CD4-positive, alpha-beta T cell (primary cell): ENCODE data around the gene HOGA1. TPM values are rescaled to one million over a fixed set of nuclear protein-coding genes. Genes with fewer than 3 reads are reported as not detected.

Source experiments
- ATAC-seq: fragments of 200-7000 bp; cut with Tn5 transposase; one replicate; pipeline ENCODE4 v1.10.0; 2022; ENCODE audit warnings: mild to moderate bottlenecking; ENCODE audit not compliant: poor library complexity
- CTCF ChIA-PET: fragments of 350-600 bp; sonication (Branson Sonifier 250); formaldehyde crosslinking; loops from one replicate; lab custom pipeline; 2021; ENCODE audit warnings: antibody characterized with exemption, inconsistent platforms; lab: Charles Lee
- POLR2A ChIA-PET: fragments of 350-600 bp; sonication (Branson Sonifier 250); formaldehyde crosslinking; loops from one replicate; lab custom pipeline; 2021; ENCODE audit warnings: antibody characterized with exemption, inconsistent platforms; lab: Charles Lee
- DNase-seq, 14 experiments: peaks; one replicate each; pipeline ENCODE4 v3.0.0-alpha.2; 2013 to 2020; ENCODE audit warnings: mixed read lengths in 2 of 14
- H3K27ac ChIP-seq, 2 donors: one replicate each; pipeline versions ENCODE4 v1.5.1 to v1.7.0; 2013; ENCODE audit warnings: low read length in 2 of 2, low read depth in 1 of 2, mild to moderate bottlenecking in 1 of 2
- H3K27me3 ChIP-seq, 2 experiments: 1 replicate in 1 of 2; 2 replicates in 1 of 2; pipeline versions ENCODE4 v1.6.1 to v1.7.0; 2013; ENCODE audit warnings: low read length in 2 of 2, control low read depth in 1 of 2, mild to moderate bottlenecking in 1 of 2, moderate library complexity in 1 of 2; ENCODE audit not compliant: insufficient read depth in 2 of 2, control insufficient read depth in 1 of 2
- H3K36me3 ChIP-seq: one replicate; pipeline ENCODE4 v1.6.1; 2013; ENCODE audit warnings: low read length, control low read depth; ENCODE audit not compliant: insufficient read depth
- H3K4me1 ChIP-seq: one replicate; pipeline ENCODE4 v1.6.1; 2013; ENCODE audit warnings: low read length, control low read depth; ENCODE audit not compliant: insufficient read depth
- H3K4me3 ChIP-seq: one replicate; pipeline ENCODE4 v1.5.1; 2013; ENCODE audit warnings: mild to moderate bottlenecking, low read length, moderate library complexity
- H3K9me3 ChIP-seq, 2 experiments: 1 replicate in 1 of 2; 2 replicates in 1 of 2; pipeline versions ENCODE4 v1.6.1 to v1.7.0; 2013; ENCODE audit warnings: low read length in 2 of 2, mild to moderate bottlenecking in 2 of 2, control low read depth in 1 of 2, moderate library complexity in 1 of 2; ENCODE audit not compliant: control insufficient read depth in 1 of 2, insufficient read depth in 1 of 2
- H3K27ac Mint-ChIP-seq: one replicate; pipeline ENCODE4 v1.8.0; 2020; ENCODE audit warnings: mixed read lengths
- H3K27me3 Mint-ChIP-seq: one replicate; pipeline ENCODE4 v1.8.0; 2021; ENCODE audit warnings: mixed read lengths
- H3K36me3 Mint-ChIP-seq: one replicate; pipeline ENCODE4 v1.8.0; 2021; ENCODE audit warnings: low read depth, mixed read lengths
- H3K4me1 Mint-ChIP-seq: one replicate; pipeline ENCODE4 v1.8.0; 2021; ENCODE audit warnings: low read depth, mixed read lengths
- H3K4me3 Mint-ChIP-seq: one replicate; pipeline ENCODE4 v1.8.0; 2020; ENCODE audit warnings: mild to moderate bottlenecking, mixed read lengths
- H3K9me3 Mint-ChIP-seq: one replicate; pipeline ENCODE4 v1.8.0; 2020; ENCODE audit warnings: mixed read lengths
- intact Hi-C, 2 experiments: fragments of 100-400 bp; cut with DNase I in 1 of 2; cut with micrococcal nuclease in 1 of 2; formaldehyde crosslinking; loops; one replicate each; pipeline versions ENCODE4 v1.15.1 to v1.9.0; 2023 to 2025; cut with DNase I, micrococcal nuclease
- total RNA-seq, 174 experiments: library from RNA in 2 of 174; stranded (reverse) in 2 of 174; gene quantifications; one replicate each; pipeline ENCODE4 v1.2.3 and lab custom pipeline; 2021 to 2026
- TF ChIP-seq, protein P1 (sequence below): fragments of 200-600 bp; IDR thresholded peaks from one replicate; pipeline ENCODE4 v1.8.0; 2022; ENCODE audit warnings: antibody characterized with exemption, mild to moderate bottlenecking

Gene HOGA1
- total RNA-seq, 2 experiments from 2014 or later: not detected

DNA sequence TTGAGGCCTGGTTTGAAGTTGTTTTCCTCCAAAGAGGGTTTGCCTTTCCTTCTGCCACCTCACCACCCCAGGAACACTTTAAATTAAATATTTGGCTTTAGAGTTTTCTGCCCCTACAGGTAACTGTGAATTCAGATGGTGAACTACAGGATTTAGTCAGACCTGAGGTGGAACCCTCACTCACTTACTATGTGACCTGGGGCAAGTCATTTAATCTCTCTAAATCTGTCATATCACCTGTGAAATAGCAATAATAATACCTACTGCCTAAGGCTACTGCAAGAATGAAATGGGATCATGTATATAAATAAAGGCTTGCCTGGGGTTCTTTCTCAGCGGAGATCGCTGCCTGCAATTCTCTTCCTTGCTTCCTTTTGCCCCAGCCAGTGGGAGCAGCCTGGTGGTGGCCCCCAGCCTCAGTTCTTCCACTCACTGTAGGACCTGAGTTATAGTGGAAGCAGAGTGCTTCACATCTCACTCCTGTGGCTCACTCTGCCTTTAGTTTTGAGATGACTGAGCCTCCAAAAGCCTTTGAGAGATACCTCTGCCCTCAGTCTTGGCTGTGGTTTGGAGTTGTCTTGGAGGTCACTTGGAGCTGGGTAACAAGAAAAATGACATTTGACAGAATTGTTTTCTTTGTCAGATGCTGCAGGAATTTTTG is 17.7 kb upstream of the HOGA1 start:
- H3K4me3 ChIP-seq: no peak overlapping the region
- H3K36me3 ChIP-seq: no peaks in the 10 kb centered on the region
- Mint-ChIP-seq H3K4me3 (no peak overlapping the region), H3K4me1 (no peaks in the 10 kb centered on the region), H3K27ac (no peak overlapping the region), H3K9me3 (no peaks in the 10 kb centered on the region), H3K27me3 (no peaks in the 10 kb centered on the region), H3K36me3 (no peaks in the 10 kb centered on the region)
- CTCF ChIA-PET: no interaction called here
- no peaks in the 10 kb centered on the region for H3K4me1 ChIP-seq
- POLR2A ChIA-PET: no interaction called here
- no peaks in the 10 kb centered on the region for H3K9me3 ChIP-seq
- intact Hi-C loops: no loop called here
- DNase-seq: no peak
- H3K27ac ChIP-seq: no peak overlapping the region
- ATAC-seq: no peak
- TF ChIP-seq, protein P1, sequence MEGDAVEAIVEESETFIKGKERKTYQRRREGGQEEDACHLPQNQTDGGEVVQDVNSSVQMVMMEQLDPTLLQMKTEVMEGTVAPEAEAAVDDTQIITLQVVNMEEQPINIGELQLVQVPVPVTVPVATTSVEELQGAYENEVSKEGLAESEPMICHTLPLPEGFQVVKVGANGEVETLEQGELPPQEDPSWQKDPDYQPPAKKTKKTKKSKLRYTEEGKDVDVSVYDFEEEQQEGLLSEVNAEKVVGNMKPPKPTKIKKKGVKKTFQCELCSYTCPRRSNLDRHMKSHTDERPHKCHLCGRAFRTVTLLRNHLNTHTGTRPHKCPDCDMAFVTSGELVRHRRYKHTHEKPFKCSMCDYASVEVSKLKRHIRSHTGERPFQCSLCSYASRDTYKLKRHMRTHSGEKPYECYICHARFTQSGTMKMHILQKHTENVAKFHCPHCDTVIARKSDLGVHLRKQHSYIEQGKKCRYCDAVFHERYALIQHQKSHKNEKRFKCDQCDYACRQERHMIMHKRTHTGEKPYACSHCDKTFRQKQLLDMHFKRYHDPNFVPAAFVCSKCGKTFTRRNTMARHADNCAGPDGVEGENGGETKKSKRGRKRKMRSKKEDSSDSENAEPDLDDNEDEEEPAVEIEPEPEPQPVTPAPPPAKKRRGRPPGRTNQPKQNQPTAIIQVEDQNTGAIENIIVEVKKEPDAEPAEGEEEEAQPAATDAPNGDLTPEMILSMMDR: no peak
- H3K27me3 ChIP-seq: no peaks in the 10 kb centered on the region

DNA sequence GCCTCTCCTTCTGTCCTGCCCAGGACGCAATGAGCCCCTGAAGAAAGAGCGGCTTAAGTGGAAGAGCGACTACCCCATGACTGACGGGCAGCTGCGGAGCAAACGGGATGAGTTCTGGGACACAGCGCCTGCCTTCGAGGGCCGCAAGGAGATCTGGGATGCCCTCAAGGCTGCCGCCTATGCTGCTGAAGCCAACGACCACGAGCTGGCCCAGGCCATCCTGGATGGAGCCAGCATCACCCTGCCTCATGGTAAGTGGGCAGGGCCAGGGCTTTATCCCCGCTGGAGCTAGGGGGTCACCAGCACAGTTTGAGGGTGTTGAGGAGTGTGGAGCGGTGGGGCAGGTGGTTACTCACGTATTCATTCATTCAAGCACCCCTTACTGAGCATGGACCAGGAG is 16.3 kb upstream of the HOGA1 start:
- POLR2A ChIA-PET: no interaction called here
- Mint-ChIP-seq H3K27me3 (no peaks in the 10 kb centered on the region), H3K27ac (no peak overlapping the region), H3K4me1 (no peaks in the 10 kb centered on the region), H3K4me3 (no peak overlapping the region), H3K9me3 (no peaks in the 10 kb centered on the region), H3K36me3 (no peaks in the 10 kb centered on the region)
- Histone ChIP-seq H3K4me3 (no peak overlapping the region), H3K27me3 (no peaks in the 10 kb centered on the region), H3K36me3 (no peaks in the 10 kb centered on the region), H3K4me1 (no peaks in the 10 kb centered on the region), H3K27ac (no peak overlapping the region), H3K9me3 (no peaks in the 10 kb centered on the region)
- ATAC-seq (no peak), DNase-seq (no peak)
- CTCF ChIA-PET: no interaction called here
- intact Hi-C loops: no loop called here
- TF ChIP-seq, protein P1: no peak

DNA sequence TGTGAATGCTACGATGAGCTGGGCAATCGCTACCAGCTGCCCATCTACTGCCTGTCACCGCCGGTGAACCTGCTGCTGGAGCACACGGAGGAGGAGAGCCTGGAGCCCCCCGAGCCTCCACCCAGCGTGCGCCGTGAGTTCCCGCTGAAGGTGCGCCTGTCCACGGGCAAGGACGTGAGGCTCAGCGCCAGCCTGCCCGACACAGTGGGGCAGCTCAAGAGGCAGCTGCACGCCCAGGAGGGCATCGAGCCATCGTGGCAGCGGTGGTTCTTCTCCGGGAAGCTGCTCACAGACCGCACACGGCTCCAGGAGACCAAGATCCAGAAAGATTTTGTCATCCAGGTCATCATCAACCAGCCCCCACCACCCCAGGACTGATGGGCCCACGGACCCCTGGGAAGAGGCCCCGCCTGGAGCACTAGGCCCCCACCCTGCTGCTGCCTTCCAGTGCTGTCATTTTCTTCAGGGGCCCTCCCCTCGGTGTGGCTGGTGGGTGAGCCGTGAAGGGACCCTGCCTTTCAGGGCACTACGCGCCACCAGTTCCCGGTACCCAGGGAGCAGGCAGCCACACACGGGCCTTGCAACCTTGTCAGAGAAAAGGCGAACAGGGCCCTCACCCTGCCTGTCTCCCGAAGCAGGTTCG is 13.9 kb upstream of the HOGA1 start:
- no peaks in the 10 kb centered on the region for H3K4me1 ChIP-seq
- H3K27me3 Mint-ChIP-seq: no peaks in the 10 kb centered on the region
- H3K4me1 Mint-ChIP-seq: no peaks in the 10 kb centered on the region
- no peak overlapping the region for H3K27ac Mint-ChIP-seq
- intact Hi-C loops: no loop called here
- H3K36me3 Mint-ChIP-seq: no peaks in the 10 kb centered on the region
- no peaks in the 10 kb centered on the region for H3K36me3 ChIP-seq
- POLR2A ChIA-PET: no interaction called here
- no peak overlapping the region for H3K4me3 ChIP-seq
- ATAC-seq (no peak), DNase-seq (no peak)
- no peaks in the 10 kb centered on the region for H3K27me3 ChIP-seq
- TF ChIP-seq, protein P1: no peak
- H3K9me3 ChIP-seq: no peaks in the 10 kb centered on the region
- no peak overlapping the region for H3K27ac ChIP-seq
- H3K4me3 Mint-ChIP-seq: no peak overlapping the region
- CTCF ChIA-PET: no interaction called here
- no peaks in the 10 kb centered on the region for H3K9me3 Mint-ChIP-seq
